Testis (tissue), 2 donors: ENCODE results near the gene LRRC1.

Experiments
- POLR2A ChIP-seq: fragments of 450-650 bp; IDR thresholded peaks from one replicate; pipeline ENCODE4 v1.6.1; 2017; ENCODE audit warnings: antibody characterized with exemption, mild to moderate bottlenecking, moderate library complexity
- TF ChIP-seq, protein P1 (sequence below), 3 experiments: fragments of 450-650 bp in 2 of 3; fragments of 200-600 bp in 1 of 3; sonication (generic) in 1 of 3; IDR thresholded peaks; one replicate each; pipeline ENCODE4 v1.5.1; 2016 to 2019; ENCODE audit warnings: antibody characterized with exemption in 3 of 3, mild to moderate bottlenecking in 2 of 3, moderate library complexity in 1 of 3

- no peak for TF ChIP-seq POLR2A
- TF ChIP-seq, protein P1, sequence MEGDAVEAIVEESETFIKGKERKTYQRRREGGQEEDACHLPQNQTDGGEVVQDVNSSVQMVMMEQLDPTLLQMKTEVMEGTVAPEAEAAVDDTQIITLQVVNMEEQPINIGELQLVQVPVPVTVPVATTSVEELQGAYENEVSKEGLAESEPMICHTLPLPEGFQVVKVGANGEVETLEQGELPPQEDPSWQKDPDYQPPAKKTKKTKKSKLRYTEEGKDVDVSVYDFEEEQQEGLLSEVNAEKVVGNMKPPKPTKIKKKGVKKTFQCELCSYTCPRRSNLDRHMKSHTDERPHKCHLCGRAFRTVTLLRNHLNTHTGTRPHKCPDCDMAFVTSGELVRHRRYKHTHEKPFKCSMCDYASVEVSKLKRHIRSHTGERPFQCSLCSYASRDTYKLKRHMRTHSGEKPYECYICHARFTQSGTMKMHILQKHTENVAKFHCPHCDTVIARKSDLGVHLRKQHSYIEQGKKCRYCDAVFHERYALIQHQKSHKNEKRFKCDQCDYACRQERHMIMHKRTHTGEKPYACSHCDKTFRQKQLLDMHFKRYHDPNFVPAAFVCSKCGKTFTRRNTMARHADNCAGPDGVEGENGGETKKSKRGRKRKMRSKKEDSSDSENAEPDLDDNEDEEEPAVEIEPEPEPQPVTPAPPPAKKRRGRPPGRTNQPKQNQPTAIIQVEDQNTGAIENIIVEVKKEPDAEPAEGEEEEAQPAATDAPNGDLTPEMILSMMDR (IDR thresholded peaks at IDR 0.05) = no peak
Observed at GRCh38 chr6:53960311-53960710, 165.5 kb downstream of the LRRC1 start.
